ENCODE results near the gene RPS3.

The RPS3 gene

DNA sequence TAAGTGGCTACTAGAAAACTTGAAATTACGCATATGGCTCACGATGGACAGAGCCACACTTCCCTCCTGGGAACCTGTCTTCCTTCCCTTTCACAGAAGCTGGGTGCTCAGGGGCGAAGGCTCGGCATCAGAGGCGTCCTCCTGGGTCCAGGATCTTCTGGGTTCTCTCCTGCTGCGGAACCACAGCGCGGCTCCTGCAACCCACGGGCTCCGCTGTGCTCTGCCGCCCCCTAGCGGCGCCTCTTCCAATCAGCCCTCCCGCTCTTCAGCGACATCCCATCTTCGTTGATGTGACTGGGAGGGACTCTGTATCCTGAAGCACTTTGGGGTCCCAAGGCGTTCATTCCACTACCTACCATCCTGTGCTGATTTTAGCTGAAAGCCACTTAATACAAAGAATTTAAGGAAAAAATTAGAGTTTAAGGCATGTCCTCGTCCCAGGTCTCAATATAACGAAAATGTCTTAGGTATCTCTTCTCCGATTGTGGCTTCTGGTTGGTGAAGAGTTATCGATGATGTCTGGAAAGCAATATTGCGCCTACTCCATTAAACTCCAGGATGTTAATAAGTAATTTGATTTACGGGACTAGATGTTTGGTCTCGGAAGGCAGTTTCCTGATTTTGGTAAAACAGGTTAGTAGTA lies 14.8 kb upstream of the RPS3 start:
- no peak for TF ChIP-seq TCF4 (CRISPR knock-in tag; IDR thresholded peaks at IDR 0.05; ENCODE audit: borderline replicate concordance)
- TF ChIP-seq, protein P1, sequence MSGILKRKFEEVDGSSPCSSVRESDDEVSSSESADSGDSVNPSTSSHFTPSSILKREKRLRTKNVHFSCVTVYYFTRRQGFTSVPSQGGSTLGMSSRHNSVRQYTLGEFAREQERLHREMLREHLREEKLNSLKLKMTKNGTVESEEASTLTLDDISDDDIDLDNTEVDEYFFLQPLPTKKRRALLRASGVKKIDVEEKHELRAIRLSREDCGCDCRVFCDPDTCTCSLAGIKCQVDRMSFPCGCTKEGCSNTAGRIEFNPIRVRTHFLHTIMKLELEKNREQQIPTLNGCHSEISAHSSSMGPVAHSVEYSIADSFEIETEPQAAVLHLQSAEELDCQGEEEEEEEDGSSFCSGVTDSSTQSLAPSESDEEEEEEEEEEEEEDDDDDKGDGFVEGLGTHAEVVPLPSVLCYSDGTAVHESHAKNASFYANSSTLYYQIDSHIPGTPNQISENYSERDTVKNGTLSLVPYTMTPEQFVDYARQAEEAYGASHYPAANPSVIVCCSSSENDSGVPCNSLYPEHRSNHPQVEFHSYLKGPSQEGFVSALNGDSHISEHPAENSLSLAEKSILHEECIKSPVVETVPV (CRISPR knock-in tag; IDR thresholded peaks at IDR 0.05), result no peak
- peak; percentile 91 for ATAC-seq

DNA sequence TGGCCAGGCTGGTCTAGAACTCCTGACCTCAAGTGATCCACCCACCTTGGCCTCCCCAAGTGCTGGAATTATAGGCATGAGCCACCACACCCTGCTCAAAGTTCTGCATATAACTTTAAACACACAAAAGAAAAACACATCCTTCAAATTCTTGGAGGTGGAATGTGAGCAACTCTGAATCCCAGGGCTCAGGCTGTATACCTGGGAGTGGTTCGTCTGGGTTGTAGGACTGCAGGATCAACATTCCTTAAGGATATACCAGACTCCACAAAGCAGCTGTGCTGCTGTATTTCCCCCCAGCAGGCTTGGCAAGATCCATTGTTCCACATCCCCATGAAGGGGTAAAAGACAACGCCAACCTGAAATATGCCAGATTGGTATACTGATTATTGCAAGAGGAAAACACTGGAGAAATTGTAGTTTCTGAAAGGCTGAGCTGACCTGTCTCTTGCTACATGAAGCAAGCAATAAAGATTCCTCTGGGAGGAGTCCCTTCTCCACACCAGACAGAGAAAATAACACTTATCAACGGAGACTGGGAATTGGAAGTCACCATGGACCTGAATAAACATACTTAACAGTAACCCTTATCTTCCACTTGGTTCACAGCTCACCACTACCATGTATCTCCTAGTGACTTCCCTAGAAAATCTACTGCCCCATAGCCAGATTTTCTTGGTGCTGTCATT lies 12.2 kb upstream of the RPS3 start:
- no peak; the same call in 2 of the 3 replicates for ATAC-seq
- TF ChIP-seq, protein P2, sequence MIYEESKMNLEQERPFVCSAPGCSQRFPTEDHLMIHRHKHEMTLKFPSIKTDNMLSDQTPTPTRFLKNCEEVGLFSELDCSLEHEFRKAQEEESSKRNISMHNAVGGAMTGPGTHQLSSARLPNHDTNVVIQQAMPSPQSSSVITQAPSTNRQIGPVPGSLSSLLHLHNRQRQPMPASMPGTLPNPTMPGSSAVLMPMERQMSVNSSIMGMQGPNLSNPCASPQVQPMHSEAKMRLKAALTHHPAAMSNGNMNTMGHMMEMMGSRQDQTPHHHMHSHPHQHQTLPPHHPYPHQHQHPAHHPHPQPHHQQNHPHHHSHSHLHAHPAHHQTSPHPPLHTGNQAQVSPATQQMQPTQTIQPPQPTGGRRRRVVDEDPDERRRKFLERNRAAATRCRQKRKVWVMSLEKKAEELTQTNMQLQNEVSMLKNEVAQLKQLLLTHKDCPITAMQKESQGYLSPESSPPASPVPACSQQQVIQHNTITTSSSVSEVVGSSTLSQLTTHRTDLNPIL (CRISPR knock-in tag; IDR thresholded peaks at IDR 0.05; ENCODE audit: low read depth), result no peak
- TF ChIP-seq ZNF70 (CRISPR knock-in tag; IDR thresholded peaks at IDR 0.05) (no peak), PPARA (CRISPR knock-in tag; IDR thresholded peaks at IDR 0.05; ENCODE audit: borderline replicate concordance) (no peak), GLIS3 (CRISPR knock-in tag; IDR thresholded peaks at IDR 0.05) (no peak), BACH2 (CRISPR knock-in tag; IDR thresholded peaks at IDR 0.05; ENCODE audit: borderline replicate concordance) (no peak), ESRRG (CRISPR knock-in tag; IDR thresholded peaks at IDR 0.05) (no peak), ZNF565 (CRISPR knock-in tag; conservative IDR thresholded peaks at IDR 0.05; ENCODE audit: low read depth) (no peak), ISL1 (CRISPR knock-in tag; IDR thresholded peaks at IDR 0.05) (no peak), TOX (CRISPR knock-in tag; IDR thresholded peaks at IDR 0.05; ENCODE audit: borderline replicate concordance) (no peak), CSDC2 (CRISPR knock-in tag; IDR thresholded peaks at IDR 0.05) (no peak), ZNF8 (CRISPR knock-in tag; IDR thresholded peaks at IDR 0.05) (no peak), OSR1 (CRISPR knock-in tag; IDR thresholded peaks at IDR 0.05) (no peak), TCF4 (CRISPR knock-in tag; IDR thresholded peaks at IDR 0.05; ENCODE audit: borderline replicate concordance) (no peak), ZC3H10 (CRISPR knock-in tag; IDR thresholded peaks at IDR 0.05) (no peak), SNAI2 (CRISPR knock-in tag; IDR thresholded peaks at IDR 0.05) (no peak), ZFP30 (CRISPR knock-in tag; IDR thresholded peaks at IDR 0.05) (no peak), RARB (CRISPR knock-in tag; IDR thresholded peaks at IDR 0.05) (no peak)
- TF ChIP-seq, protein P3, sequence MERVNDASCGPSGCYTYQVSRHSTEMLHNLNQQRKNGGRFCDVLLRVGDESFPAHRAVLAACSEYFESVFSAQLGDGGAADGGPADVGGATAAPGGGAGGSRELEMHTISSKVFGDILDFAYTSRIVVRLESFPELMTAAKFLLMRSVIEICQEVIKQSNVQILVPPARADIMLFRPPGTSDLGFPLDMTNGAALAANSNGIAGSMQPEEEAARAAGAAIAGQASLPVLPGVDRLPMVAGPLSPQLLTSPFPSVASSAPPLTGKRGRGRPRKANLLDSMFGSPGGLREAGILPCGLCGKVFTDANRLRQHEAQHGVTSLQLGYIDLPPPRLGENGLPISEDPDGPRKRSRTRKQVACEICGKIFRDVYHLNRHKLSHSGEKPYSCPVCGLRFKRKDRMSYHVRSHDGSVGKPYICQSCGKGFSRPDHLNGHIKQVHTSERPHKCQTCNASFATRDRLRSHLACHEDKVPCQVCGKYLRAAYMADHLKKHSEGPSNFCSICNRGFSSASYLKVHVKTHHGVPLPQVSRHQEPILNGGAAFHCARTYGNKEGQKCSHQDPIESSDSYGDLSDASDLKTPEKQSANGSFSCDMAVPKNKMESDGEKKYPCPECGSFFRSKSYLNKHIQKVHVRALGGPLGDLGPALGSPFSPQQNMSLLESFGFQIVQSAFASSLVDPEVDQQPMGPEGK (CRISPR knock-in tag; IDR thresholded peaks at IDR 0.05; ENCODE audit: borderline replicate concordance), result no peak
- TF ChIP-seq, protein P4, sequence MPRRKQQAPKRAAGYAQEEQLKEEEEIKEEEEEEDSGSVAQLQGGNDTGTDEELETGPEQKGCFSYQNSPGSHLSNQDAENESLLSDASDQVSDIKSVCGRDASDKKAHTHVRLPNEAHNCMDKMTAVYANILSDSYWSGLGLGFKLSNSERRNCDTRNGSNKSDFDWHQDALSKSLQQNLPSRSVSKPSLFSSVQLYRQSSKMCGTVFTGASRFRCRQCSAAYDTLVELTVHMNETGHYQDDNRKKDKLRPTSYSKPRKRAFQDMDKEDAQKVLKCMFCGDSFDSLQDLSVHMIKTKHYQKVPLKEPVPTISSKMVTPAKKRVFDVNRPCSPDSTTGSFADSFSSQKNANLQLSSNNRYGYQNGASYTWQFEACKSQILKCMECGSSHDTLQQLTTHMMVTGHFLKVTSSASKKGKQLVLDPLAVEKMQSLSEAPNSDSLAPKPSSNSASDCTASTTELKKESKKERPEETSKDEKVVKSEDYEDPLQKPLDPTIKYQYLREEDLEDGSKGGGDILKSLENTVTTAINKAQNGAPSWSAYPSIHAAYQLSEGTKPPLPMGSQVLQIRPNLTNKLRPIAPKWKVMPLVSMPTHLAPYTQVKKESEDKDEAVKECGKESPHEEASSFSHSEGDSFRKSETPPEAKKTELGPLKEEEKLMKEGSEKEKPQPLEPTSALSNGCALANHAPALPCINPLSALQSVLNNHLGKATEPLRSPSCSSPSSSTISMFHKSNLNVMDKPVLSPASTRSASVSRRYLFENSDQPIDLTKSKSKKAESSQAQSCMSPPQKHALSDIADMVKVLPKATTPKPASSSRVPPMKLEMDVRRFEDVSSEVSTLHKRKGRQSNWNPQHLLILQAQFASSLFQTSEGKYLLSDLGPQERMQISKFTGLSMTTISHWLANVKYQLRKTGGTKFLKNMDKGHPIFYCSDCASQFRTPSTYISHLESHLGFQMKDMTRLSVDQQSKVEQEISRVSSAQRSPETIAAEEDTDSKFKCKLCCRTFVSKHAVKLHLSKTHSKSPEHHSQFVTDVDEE (CRISPR knock-in tag; IDR thresholded peaks at IDR 0.05), result no peak
- TF ChIP-seq, protein P1 (CRISPR knock-in tag; IDR thresholded peaks at IDR 0.05), result no peak

DNA sequence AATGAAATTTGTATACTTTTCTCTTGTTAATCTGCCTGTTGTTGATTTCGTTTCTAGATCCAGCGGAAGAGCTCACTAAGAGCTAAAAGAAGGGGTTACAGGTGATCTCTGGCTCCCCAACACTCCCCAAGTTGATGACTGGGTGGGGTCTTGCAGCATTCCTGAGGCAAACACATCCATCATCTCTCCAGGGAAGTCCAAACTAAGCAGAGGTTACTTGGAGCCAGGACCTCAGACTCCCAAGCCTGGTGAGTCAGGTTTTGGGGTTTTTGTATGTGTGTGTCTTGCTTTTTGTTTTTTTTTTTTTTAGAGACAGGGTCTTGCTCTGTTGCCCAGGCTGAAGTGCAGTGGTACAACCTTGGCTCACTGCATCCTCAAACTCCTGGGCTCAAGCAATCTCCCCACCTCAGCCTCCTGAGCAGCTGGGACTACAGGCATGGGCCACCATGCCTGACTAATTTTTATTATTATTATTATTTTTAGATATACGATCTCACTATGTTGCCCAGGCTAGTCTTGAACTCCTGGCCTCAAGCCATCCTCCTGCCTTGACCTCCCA lies 11.5 kb upstream of the RPS3 start:
- ATAC-seq, result no peak
- TF ChIP-seq CSDC2 (CRISPR knock-in tag; IDR thresholded peaks at IDR 0.05) (no peak), ZNF70 (CRISPR knock-in tag; IDR thresholded peaks at IDR 0.05) (no peak), ARNTL (CRISPR knock-in tag; IDR thresholded peaks at IDR 0.05; ENCODE audit: borderline replicate concordance, low read depth) (no peak), ZNF565 (CRISPR knock-in tag; conservative IDR thresholded peaks at IDR 0.05; ENCODE audit: low read depth) (no peak), ESRRG (CRISPR knock-in tag; IDR thresholded peaks at IDR 0.05) (no peak), ZNF8 (CRISPR knock-in tag; IDR thresholded peaks at IDR 0.05) (no peak), TCF4 (CRISPR knock-in tag; IDR thresholded peaks at IDR 0.05; ENCODE audit: borderline replicate concordance) (no peak), BACH2 (CRISPR knock-in tag; IDR thresholded peaks at IDR 0.05; ENCODE audit: borderline replicate concordance) (no peak), GLIS3 (CRISPR knock-in tag; IDR thresholded peaks at IDR 0.05) (no peak), OSR1 (CRISPR knock-in tag; IDR thresholded peaks at IDR 0.05) (no peak), ISL1 (CRISPR knock-in tag; IDR thresholded peaks at IDR 0.05) (no peak)
- TF ChIP-seq, protein P1 (CRISPR knock-in tag; IDR thresholded peaks at IDR 0.05), result no peak
- TF ChIP-seq, protein P5, sequence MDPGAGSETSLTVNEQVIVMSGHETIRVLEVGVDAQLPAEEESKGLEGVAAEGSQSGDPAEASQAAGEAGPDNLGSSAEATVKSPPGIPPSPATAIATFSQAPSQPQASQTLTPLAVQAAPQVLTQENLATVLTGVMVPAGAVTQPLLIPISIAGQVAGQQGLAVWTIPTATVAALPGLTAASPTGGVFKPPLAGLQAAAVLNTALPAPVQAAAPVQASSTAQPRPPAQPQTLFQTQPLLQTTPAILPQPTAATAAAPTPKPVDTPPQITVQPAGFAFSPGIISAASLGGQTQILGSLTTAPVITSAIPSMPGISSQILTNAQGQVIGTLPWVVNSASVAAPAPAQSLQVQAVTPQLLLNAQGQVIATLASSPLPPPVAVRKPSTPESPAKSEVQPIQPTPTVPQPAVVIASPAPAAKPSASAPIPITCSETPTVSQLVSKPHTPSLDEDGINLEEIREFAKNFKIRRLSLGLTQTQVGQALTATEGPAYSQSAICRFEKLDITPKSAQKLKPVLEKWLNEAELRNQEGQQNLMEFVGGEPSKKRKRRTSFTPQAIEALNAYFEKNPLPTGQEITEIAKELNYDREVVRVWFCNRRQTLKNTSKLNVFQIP (CRISPR knock-in tag; IDR thresholded peaks at IDR 0.05; ENCODE audit: borderline replicate concordance, low read depth), result no peak
